ENCODE results near the gene GRAP.
"Not testable (repeated sequence)": the region's sequence is repeated elsewhere in the genome, so short reads cannot be mapped to it uniquely, and the experiment has no call there.

- TF ChIP-seq, protein P1, sequence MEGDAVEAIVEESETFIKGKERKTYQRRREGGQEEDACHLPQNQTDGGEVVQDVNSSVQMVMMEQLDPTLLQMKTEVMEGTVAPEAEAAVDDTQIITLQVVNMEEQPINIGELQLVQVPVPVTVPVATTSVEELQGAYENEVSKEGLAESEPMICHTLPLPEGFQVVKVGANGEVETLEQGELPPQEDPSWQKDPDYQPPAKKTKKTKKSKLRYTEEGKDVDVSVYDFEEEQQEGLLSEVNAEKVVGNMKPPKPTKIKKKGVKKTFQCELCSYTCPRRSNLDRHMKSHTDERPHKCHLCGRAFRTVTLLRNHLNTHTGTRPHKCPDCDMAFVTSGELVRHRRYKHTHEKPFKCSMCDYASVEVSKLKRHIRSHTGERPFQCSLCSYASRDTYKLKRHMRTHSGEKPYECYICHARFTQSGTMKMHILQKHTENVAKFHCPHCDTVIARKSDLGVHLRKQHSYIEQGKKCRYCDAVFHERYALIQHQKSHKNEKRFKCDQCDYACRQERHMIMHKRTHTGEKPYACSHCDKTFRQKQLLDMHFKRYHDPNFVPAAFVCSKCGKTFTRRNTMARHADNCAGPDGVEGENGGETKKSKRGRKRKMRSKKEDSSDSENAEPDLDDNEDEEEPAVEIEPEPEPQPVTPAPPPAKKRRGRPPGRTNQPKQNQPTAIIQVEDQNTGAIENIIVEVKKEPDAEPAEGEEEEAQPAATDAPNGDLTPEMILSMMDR (IDR thresholded peaks at IDR 0.05) = not testable (repeated sequence)
- not testable (repeated sequence) for TF ChIP-seq POLR2A (IDR thresholded peaks at IDR 0.05)
These were observed 30.6 kb upstream of the GRAP start for GRCh38 chr17:19077386-19077785.
